ENCODE data around the gene CHSY1. TPM values are rescaled to one million over a fixed set of nuclear protein-coding genes. Genes with fewer than 3 reads are reported as not detected.

The CHSY1 gene
- total and polyA plus RNA-seq, 2 of the 13 experiments (the other 11 are each of a cell fraction or from before 2014, with no cell fraction given) = 13.3 to 13.7 TPM

- TF ChIP-seq ZNF225 (CRISPR knock-in tag; IDR thresholded peaks at IDR 0.05) (0 out of 2 replicates have a peak, but pooled peaks have one; percentile 56), NCOA5 (CRISPR knock-in tag; IDR thresholded peaks at IDR 0.05) (no peak), UBTF (CRISPR knock-in tag; IDR thresholded peaks at IDR 0.05) (peak; percentile 90), TP53 (CRISPR knock-in tag; conservative IDR thresholded peaks at IDR 0.05) (no peak), AGO1 (IDR thresholded peaks at IDR 0.05; ENCODE audit: low read depth, low read length, poor library complexity, severe bottlenecking) (peak; percentile 88), ZZZ3 (CRISPR knock-in tag; IDR thresholded peaks at IDR 0.05; ENCODE audit: borderline replicate concordance) (peak; percentile 92; the same call in 1 of the 2 replicates), ZNF605 (CRISPR knock-in tag; IDR thresholded peaks at IDR 0.05) (peak; percentile 91), ZNF563 (CRISPR knock-in tag; IDR thresholded peaks at IDR 0.05) (peak; percentile 90), MXD4 (CRISPR knock-in tag; IDR thresholded peaks at IDR 0.05) (peak; percentile 93), ATF3 (CRISPR knock-in tag; IDR thresholded peaks at IDR 0.05) (0 out of 2 replicates have a peak, but pooled peaks have one; percentile 6), ZNF430 (CRISPR knock-in tag; IDR thresholded peaks at IDR 0.05) (peak; percentile 91), RXRB (CRISPR knock-in tag; IDR thresholded peaks at IDR 0.05; ENCODE audit: borderline replicate concordance) (peak; percentile 74), TFE3 (CRISPR knock-in tag; IDR thresholded peaks at IDR 0.05) (peak; percentile 53; the same call in 1 of the 2 replicates), LBX2 (CRISPR knock-in tag; IDR thresholded peaks at IDR 0.05; ENCODE audit: borderline replicate concordance) (no peak; the same call in 1 of the 2 replicates), ZNF431 (CRISPR knock-in tag; IDR thresholded peaks at IDR 0.05; ENCODE audit: borderline replicate concordance, low read depth) (no peak), PAX8 (CRISPR knock-in tag; IDR thresholded peaks at IDR 0.05; ENCODE audit: borderline replicate concordance) (0 out of 2 replicates have a peak, but pooled peaks have one; percentile 95), PAF1 (CRISPR knock-in tag; IDR thresholded peaks at IDR 0.05) (no peak), ZMAT5 (CRISPR knock-in tag; IDR thresholded peaks at IDR 0.05; ENCODE audit: borderline replicate concordance, low read depth) (no peak), NAIF1 (CRISPR knock-in tag; IDR thresholded peaks at IDR 0.05; ENCODE audit: borderline replicate concordance) (peak; percentile 79; the same call in 1 of the 2 replicates), ELK4 (CRISPR knock-in tag; IDR thresholded peaks at IDR 0.05; ENCODE audit: borderline replicate concordance) (no peak), ZNF343 (CRISPR knock-in tag; IDR thresholded peaks at IDR 0.05) (0 out of 2 replicates have a peak, but pooled peaks have one; percentile 60), ZBTB1 (CRISPR knock-in tag; IDR thresholded peaks at IDR 0.05; ENCODE audit: borderline replicate concordance) (no peak)
These were observed 43.1 kb upstream of the CHSY1 start, which contains the start of gene SNRPA1 (continued) for GRCh38 chr15:101294731-101295606.

Measured in HepG2 (cell line).